NCI-H524 treated with DMSO at 0.1 percent for 48 hours (cell line): ENCODE results near the gene GRIK3.
"Not testable (repeated sequence)": the region's sequence is repeated elsewhere in the genome, so short reads cannot be mapped to it uniquely, and the experiment has no call there.

Source experiments
- DNase-seq: peaks from one replicate; lab custom pipeline; 2025; lab: John Stamatoyannopoulos, UW

GRIK3 gene

DNA sequence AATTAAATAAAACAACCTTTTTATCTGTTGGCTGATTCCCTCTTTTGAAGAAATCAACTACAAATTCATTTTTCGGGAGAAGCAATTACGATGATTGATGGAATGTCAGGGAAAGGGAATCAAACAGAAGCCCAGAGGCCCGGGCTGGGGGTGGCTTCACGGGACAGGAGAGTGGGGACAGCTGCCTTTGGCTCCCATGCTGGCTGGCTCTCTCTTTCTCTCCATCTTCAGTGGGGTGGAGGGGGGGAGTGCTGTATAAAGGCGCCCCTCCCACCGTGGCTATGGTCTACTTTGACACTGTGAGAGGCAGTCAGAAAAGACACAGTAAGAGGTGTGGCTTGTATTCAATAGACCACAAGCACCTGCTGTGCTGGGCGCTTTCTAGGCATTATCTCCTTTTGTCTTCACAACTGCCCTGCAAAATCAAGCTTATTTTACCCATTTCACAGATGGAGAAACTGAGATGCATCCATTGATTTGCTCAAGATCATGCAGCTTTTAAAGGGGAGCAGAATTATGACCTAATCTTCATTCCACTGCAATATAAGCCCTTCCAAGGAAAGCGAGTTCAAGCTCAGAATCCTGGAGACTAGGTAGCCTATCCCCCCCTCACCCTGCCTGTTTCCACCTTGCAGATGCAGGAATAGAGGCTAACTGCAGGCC, 92.9 kb downstream of the GRIK3 start:
- no peak for DNase-seq

DNA sequence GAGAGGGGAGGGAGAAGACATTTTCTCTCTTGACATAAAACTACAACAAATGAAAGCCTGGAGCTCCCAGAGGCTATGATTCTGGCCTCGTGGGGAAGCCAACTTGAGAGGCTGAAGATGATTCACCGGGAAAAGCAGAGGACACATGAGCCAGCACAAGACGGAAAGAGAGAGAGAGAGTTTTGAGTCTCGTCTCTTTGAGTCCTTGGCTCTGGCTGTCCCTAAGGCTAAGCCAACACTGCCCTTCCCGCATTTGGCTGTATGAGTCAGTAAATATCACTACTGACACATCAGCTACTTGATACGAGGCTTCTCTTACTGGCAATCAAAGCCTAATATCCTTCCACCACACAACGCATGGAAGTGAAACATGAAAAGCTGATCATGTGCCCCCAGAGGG, 95.5 kb downstream of the GRIK3 start:
- DNase-seq = no peak

DNA sequence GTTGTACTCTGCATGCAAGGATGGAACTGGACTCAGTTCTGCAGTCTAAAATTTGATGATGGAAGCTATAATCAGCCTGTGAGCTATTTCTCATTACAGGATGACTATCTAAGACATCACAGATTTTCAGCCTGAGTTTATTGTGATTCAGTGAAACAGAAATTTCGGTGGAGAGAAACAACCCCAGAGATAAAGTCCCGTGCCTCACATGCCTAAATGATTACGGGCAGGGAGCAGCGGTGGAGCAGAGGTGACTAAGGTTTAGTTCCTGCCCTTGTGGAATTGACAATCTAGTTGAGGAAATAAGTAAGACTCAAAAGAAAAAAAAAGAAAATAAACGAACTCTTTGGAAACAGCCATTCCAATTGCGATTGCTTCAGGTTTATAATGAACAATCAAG, 96.9 kb downstream of the GRIK3 start:
- no peak for DNase-seq

DNA sequence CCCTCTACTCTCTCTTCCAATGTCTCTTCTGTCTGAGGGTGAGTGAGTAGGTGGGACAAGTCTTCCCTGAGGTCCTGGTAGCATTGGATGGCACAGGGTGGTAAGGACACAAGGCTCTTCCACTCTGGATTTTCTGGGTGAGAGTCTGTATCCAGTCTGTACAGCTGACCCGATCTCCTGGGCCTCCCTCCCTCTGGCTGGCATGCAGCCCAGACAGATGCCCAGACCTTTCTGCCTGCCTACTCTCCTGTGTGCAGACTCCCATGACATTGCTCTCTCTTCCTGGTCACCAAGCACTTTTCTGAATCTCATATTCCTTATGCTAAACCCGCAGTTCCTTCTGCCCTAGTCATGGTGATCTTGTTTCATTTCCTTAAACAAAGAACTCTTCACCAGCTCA, 100.3 kb downstream of the GRIK3 start:
- peak; percentile 20 for DNase-seq

DNA sequence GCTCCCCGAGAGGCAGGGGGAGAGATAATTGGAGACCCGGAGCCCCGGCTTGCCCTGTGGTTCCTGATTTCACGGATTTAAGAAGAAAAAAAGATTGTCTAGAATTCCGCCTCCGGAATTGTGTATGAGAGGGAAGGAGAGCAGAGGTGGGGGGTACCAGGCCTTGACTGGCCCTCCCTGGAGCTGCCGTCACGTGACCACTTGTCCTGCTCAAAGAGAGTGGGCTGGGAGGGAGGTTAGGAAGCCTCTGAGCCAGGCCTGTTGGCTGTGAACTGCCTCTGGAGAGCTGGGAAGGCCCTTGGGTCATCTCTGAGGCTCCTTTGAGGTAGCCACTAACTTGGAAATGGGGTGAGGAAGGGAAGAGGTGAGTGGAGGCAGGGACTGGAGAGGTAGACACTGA, 106.5 kb downstream of the GRIK3 start:
- DNase-seq = no peak

DNA sequence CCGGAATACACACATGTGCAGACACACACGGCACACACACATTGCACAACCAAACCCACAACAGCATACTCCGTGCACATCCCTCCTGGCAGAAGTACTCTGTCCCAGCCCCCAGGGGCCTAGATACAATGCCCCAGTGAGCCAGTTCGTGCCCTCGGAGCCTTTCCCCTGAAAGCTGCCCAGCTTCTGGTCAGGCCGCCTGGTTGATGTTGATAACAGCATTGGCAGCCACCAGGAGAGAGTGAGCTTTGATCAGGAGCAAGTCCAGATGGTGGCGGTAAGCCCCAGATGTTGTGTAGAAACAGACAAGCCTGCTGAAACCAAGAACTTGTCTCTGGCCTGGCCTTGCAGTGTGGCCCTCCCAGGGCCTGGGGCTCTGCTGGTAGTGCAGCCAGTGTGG, 109.1 kb downstream of the GRIK3 start:
- DNase-seq = no peak

DNA sequence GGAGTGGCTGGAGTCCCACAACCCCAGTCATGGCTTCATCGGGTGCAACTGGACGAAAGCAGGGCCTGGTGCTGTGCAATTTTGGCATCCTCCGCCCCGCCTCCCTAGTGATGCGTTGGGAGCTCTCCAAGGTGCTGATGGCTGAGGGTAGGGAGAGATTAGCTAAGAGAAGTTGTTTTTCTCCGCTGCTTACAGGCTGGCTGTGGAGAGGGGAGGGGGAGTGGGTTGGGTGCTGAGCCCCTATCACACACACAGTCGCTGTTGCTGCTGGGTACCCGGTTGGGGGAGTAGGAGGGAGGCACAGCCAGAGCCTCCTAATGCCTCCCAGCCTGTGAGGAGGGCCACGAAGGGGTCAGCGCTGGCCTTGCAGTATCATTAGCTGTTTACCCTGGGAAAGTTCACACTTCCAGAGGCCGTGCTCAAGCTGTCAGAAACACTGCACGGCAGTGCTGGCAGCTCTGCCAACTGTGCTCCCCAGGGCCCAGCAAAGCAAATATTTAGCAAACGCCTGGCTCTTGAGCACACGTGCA, 110.0 kb downstream of the GRIK3 start:
- no peak for DNase-seq

DNA sequence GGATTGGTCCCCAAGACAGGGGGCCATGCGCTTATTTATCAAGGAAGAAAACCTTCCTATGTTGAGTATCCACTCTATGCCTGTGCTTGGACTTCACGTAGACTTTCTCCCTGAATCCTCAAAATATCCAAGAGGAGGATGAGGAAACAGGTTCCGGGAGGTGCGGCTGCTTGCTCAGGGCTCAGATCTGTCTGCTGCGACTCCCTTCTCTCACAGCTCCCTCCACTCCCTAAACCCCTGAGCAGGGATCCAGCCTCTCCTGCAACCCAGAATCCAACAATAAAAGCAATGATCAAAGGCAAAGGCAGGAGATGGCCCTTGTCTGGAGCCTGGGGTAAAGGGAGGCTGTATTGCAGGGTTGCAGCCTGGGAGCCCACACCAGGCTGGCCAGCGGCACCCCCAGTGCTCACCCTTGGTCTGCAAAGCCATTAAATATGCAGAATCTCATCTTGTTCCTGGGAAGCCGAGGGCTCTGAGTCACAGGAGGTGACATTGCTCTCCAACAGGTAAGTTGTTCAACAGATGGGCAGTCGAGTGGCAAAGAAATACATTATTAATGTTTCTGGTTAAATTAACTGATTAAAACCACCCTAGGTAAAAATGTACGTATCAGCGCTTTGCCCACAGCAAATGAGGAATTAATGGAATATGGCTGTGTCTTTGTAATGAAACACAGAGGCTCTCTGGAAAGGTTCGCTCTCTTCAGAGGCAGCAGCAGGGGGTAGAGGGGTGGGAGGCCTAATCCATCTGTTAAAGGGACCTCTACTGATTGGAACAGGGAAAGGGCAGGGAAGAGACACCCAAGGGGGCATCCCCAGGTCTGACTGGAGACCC, 111.5 kb downstream of the GRIK3 start:
- DNase-seq = no peak

DNA sequence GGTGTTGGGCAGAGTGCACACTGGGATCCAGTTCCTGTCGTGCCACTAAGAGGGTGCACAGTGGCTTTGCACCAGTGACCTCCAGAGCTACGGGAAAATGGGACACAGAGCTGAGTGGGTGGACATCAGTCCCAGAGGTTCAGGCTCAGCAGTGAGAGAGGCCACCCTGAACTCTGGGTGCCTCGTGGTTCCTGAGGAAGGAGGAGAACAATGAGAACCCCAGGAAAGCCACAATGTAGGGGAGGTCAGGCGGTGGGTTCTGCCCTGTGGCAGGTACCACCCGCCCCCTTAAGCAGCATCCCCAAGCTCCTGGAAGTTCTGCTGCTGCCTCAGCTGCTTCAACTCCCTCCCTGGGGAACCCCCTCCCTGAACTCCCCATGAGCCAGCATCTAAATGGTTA, 112.2 kb downstream of the GRIK3 start:
- DNase-seq = no peak

DNA sequence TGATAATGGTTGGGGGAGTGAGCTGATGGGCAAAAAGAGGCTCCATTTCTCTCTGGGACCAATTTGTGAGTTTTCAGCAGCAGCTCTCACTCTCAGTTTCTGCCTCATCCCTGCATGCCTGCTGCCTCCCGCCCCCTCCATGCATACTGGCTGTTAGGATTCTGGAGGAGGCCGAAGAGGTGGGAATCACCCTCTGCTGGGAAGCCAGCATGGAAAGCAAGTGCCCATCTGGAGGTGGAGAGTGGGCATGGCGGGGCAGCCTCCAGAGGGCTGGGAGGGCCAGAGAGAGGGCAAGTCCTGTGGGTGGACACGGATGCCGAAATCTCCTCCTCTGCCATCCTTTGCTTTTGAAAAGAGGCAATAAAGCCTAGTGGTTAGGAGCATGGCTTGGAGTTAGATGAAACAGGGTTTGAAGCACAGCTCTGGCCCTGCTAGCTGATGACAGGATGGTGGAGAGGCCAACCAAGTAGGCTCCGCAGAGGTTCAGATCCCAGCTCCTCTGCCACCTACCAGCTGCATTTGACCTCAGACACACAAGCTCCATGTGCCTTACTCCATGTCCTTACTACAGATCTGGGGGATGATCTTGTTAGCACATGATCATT, 113.4 kb downstream of the GRIK3 start:
- DNase-seq = no peak

DNA sequence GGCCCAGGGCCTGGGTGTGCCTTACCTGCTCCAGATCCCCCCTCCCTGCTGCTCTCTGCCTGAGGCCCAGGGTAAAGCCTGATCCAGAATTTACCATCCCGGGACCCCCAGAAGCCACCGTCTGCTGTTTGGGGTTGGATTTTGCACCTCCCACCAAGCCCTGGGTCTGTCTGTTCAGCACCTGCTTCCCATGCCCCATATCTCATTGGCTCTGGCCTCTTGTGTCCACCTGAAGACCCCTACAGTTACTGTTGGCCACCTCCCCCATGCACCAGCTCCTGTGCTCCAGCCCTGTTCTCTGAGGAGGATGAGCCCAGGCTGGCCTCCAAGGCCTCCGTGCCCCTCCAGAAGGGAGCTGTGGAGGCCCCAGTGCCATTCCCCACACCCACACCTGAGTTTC, 113.9 kb downstream of the GRIK3 start:
- DNase-seq = no peak

DNA sequence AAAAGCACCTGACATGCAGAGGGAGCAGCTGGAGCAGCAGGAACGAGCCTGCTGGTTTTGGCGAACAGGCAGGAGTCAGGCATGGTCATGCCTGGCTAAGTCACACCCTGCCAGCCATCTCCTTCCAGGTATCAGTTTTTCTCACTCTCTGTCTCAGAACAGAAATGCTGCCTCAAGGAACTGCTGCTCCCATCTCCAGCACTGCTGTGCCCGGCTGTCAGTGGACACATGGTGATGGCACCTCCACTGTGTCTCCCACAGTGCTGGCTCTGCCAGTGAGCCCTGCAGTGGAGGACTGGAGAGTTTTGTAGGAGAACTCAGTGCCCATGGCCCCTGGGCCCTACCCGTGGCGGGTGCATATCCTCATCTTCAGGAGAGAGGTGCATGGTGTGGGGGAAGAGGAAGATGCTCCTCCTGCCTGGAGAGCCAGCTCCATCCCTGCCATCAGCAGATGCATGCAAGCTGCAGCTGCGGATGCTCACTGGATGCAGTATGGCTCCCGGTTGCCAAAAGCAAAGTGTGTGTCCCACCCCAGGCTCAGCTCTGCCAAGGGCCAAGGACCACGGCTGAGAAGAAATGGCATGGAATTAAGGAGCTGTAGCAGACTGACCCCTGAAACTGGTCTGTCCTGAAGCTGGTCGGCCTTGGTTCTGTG, 114.7 kb downstream of the GRIK3 start:
- DNase-seq = no peak

DNA sequence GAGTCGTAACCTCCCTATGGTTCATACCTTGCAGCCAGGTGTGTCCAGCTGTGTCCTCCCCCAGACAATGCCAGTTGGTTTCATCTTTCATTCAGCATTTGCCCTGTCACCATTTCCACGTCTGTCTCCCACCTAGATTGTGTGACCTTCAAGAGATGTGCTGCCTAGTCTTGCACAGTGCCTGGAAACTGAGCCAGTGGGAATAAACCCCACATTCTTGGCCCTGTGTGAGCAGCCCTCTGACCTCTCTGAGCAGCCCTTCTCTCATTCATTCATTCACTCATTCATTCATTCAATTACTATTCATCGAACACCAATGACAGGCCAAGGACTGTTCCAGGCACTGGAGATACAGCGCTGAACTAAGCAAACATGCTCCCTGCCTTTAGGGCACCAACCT, 115.7 kb downstream of the GRIK3 start:
- no peak for DNase-seq

DNA sequence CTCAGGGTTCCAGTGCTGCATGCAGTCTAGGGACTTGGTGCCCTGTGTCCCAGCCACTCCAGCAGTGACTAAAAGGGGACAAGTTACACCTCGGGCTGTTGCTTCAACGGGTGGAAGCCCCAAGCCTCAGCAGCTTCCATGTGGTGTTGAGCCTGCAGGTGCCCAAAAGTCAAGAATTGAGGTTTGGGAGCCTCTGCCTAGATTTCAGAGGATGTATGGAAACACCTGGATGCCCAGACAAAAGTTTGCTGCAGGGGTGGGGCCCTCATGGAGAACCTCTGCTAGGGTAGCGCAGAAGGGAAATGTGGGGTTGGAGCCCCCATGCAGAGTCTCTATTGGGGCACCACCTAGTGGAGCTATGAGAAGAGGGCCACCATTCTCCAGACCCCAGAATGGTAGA, 117.8 kb downstream of the GRIK3 start:
- not testable (repeated sequence) for DNase-seq

DNA sequence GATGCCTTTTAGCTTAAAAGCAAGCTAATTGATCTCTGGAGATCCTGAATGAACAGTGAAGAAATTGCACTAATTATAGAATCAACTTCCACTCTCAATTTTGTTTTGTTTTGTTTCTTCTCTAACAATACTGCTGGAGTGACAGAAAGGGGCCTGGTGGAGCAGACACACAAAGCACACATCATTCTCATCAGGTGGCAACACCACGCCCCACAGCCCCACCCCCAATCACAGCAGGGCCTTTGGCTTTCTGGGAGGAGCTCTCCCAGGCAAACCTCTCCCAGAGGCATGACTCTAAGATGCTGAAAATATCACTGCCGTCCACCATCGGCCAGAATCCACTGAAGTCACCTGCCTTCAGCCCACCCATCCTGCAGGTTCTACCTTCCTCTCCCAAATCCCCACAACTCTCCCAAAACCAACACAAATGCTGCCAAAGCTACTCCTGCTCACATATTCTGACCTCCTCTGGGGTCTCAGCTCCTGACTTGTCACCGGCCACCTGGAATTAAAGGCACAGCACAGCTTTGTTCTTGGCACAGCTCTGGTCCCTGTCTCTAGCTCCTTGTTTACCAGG, 120.7 kb downstream of the GRIK3 start:
- no peak for DNase-seq

DNA sequence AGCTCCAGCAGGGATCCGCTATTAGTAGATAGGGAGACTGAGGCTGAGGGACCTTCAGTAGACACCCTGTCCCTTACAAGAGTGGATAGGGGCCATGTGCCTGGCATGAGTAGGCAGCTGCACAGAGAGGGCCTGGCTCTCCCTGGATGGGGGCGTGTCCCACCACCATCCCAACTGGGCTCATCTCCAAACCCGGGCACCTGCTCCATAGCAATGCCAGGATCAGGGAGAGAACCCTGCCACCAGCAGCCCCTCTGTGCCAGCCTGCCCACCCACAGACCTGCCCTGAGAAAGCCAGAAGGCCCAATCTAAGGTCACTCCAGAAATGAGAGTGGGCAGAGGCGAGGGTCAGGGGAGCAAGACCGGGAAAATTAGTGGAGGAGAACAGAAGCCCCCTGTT, 121.3 kb downstream of the GRIK3 start:
- no peak for DNase-seq

DNA sequence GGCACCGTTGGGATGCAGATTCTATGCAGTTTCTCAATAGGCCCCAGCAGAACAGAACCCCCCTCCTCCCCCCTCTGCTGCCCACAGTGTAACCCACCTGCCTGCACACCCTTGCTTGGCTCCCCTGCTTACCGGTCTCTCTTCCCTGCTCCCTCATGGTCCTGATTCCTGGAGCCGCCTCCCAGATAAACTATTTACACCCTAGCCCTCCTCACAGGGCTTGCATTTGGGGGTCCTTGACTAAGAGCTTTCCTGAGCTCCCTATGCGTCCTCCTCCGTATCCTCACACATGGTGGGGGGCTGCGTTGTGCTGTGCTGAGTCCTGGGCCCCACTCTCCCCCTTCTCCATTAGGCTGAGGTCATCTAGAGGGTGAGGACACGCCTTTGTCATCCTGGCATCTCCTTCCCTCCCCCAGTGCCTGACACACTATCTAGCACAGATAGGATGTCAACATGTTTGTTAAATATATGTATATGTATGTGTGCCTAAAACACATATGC, 121.9 kb downstream of the GRIK3 start:
- DNase-seq = no peak

DNA sequence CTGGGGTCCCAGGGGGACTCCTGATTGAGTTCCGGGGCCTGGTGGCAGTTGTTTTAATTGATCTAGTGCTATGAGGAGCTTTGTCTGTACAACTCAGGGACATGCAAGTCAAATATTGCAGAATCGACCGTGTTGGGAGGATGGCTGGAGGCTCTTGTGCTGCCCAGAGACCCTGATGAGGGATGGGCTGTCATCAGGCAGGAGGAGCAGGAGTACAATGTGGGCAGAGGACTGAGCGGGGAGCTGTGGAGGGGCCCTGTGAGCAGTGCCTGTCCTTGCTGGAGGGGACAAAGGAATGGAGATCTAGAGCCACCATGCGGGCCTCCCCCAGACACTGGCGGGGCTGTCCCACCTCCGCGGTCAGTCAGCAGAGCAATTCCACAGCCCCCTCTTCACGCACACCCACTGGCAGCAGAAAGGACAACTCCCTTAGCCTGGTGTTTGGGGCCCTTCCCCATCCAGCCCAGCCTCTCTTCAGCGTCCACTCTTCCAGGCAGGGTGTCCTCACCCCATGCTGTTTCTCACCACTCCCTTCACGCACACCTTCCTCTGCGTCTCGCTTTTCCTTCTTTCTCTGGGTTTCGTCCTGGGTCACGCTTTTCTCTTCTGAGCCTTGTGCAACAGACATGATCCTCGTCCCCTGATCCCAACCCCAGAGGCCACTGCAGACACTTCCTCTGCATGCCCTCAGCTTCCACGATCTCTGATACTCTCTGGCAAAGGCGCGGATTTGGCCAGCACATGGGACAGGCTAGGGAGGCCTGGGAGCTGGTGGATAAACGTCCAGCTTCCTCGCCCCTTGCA, 122.6 kb downstream of the GRIK3 start:
- no peak for DNase-seq

DNA sequence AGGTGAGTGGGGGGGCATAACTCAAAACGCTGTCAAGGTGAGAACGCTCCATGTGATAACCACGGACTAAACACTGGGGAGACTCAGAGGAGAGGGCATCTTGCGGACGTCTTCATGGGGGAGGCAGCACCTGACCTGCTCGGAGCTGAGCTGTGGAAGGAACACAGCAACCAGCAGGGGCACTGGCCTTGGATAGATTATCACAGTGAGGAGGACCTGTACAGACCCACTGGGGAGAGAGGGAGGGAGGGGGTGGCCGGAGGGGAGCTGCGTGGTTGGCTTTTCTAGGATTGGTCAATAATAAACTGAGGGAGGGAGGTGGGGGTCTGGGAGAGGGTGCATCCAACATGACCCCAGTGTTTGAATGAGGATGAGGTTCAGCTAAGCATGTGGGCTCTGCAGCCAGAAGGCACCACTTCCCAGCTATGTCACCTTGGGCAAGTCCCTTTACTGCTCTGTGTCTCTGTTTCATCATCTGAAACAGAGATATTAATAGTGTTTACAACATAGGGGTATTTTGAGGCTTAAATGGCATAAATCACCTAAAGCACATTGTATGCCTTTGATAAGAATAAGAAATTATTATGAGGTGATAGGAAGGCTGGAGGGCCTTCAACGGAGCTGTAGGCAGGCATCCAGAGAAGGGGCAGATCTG, 123.3 kb downstream of the GRIK3 start:
- no peak for DNase-seq

DNA sequence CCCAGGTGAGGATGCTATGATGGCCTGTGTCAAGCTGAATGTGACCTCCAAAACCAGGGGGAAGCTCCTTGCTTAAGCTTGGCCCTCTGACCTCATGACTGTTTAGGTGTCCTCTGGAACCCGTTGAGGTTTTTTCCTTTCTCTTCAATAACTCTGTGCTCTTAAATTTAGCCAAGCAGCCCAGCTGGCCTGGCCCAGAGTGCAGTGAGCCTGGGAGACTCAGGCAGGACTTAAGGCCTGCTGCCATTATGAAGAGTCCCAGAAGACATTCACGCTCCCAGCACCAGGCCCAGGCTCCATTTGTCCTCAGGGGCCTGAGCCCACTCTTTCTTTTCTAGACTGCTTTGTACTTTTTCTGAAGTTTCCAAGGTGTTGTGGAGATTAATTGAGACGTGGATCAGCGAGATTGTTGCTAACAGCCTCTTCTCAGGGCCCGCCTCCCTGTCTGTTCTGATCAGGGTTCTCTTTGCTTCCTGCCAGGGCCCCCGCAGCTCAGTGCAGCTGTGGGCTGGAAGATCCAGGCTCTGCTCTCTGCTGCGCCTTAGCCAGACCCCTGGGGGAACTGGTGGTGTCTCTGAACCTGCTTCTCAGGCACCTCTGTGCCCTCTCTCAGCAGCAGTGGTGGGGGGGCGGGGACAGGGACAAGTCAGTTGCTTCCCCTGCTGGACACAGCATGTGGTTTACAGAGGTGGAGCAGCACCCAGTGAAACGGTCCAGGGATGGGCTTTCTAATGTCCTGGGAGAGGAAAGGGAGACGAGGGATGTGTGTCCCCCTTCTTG, 124.2 kb downstream of the GRIK3 start:
- DNase-seq = no peak
